Inflammatory macrophage treated with lipopolysaccharide for 1 hour (primary cell): ENCODE data around the gene PWP1.

Experiments used
- DNase-seq, 2 donors: peaks; one replicate each; pipeline ENCODE4 v3.0.0-alpha.2; 2020 to 2022

Gene PWP1

GRCh38 chr12:107685360-107686248 is at the start of gene PWP1:
Gene PWP1, plus strand, starts transcription at chr12:107685799. Its CDS starts 101 bp downstream, at chr12:107685900.
- DNase-seq, result peak; percentile 95 to 99

DNA sequence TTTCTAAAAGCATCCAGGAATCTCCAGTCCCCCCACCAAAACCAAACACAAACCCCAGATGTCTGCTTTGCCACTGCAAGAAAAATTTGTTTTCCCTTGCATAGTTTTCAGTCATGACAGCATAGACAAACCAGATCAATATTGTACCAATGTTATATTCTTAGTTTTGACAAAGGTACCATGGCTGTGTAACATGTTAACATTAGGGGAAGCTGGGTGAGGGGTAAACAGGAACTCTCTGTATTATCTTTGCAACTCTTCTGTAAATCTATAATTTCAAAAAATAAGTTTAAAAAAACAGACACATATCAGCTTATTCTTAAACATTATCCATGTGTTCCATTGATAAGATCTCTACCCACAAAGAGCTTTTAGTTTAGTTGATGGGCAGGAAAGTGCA is 44.4 kb upstream of the PWP1 start:
- no peak for DNase-seq

GRCh38 chr12:107642240-107642639 is 43.4 kb upstream of the PWP1 start:
- no peak for DNase-seq

DNA sequence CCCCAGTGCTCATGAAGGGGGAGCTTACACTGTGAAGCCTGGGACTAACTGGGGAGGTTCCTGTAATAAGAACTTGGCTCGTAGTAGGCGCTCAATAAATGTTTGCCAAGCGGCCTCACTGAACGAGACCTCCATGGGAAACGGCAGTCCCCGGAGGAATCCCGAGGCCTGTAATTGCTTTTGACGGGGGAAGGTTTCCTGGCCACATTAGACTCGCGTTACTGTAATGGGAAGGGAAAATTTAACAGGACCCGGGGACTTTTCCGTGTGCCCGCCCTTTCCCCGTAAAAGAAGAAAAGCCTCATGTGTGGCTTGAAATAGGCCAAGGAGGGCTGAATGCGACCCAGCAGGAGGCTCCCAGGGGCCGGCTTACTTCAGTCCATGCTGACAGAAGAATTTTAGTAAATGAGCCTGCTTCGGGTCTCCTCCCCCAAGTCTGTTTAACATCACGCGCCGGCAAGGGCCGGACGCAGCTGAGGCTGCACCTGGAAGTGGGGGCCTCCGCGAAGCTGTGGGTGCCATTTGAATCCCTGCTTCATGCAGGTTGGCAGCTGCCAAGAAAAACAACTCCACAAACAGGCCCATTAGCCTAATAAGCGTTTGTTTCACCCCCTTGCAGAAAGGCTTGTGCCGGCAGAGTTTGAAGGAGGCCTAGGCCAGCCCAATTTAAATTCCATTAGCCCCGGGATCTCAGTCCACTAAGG is 39.8 kb upstream of the PWP1 start:
- DNase-seq, result no peak

- DNase-seq, result no peak
Measured at GRCh38 chr12:107646436-107646835, 39.2 kb upstream of the PWP1 start.

- no peak for DNase-seq
Measured at GRCh38 chr12:107649661-107650061, 35.9 kb upstream of the PWP1 start.

DNA sequence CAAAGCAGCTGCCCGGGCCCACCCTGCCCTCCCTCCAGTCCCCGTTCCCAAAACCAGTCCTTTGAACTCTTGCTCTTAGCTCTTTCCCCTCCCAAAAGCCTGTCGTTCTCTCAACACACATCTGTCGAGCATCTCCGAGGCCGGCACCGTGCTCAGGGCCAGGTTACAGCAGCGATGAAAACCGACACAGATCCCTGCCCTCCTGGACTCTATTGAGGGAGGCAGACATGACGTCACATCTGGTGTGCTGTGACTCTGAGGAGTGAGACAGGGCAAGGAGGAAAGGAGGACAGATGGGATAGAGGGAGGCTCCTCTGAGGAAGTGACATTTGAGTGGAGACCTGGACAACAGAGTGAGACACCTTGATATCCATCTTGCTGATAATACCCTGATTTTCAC is 34.6 kb upstream of the PWP1 start:
- no peak for DNase-seq

GRCh38 chr12:107651571-107652449 is 33.8 kb upstream of the PWP1 start:
- no peak for DNase-seq

GRCh38 chr12:107653519-107653918 is 32.1 kb upstream of the PWP1 start:
- no peak for DNase-seq

DNA sequence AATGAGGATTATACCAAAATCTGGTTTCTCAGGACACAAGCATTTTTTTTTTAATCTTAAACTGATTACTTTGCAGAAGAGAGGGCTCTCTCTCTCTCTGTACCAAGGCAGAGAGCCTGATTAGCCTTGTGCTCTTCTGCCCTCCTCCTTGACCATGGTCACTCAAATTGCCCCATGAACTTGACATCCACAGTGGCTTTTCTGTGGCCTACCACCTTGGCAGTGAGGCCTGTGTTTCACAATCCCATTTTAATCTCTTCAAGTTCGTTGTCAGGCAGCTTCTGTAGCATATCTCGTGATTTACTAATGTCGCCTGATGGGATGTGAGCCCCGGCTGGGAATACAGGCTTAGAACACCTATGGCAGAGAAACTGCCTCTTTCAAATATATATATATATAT is 30.7 kb upstream of the PWP1 start:
- DNase-seq, result no peak

GRCh38 chr12:107655281-107656065 is 30.1 kb upstream of the PWP1 start:
- DNase-seq, result no peak

- DNase-seq, result no peak
Measured at GRCh38 chr12:107656302-107656701, 29.3 kb upstream of the PWP1 start.

DNA sequence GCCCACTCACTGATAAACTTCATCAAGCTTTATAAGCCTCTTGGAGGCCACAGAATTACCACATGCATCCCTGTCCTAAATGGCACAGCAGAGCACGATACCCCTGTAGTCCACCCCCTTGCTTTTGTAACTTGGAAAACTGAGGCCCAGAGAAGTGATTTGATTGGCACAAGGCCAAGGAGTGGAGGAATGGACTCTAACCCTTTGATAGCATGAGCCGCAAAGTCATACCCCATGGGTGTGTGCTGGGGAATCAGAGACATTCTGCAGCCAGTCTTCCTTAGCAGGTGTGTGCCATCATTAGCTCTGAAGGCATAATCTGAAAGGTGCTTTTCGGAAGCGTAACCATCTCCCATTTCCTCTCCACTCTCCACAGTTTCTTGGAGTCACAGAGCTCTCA is 28.5 kb upstream of the PWP1 start:
- no peak for DNase-seq

GRCh38 chr12:107657621-107658020 is 28.0 kb upstream of the PWP1 start:
- no peak for DNase-seq

GRCh38 chr12:107660235-107660634 is 25.4 kb upstream of the PWP1 start:
- DNase-seq, result peak; percentile 34 to 59

DNA sequence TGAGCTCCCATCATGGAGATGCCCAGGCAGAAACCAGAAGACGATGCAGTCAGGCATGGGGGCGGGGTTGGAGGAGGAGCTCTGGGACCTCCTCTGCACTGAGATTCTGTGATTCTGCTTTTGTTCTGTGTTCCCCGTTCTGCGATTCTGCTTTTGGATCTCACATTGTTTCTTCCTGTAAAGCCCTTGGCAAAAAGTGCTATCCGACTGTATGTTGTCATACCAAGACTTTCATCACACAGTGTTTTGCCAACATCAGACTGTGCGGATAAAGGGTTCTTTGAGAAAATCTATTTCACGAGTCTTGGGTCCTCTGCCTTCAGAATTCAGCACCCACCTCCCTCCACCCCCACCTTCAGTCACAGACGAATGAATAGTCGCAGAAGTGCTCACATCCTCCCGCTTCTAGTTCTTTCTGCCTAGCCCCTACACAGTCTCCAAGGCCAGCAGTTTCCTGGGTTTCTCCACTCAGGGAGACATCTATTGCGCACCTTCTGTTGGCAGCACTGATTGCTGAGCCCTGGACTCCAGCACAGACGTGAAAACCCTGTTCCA is 24.7 kb upstream of the PWP1 start:
- peak; percentile 33 to 40 for DNase-seq

- DNase-seq, result peak; percentile 33 to 34
Measured at GRCh38 chr12:107661830-107662229, 23.8 kb upstream of the PWP1 start.

GRCh38 chr12:107662484-107662883 is 23.1 kb upstream of the PWP1 start:
- peak; percentile 38 to 41 for DNase-seq

DNA sequence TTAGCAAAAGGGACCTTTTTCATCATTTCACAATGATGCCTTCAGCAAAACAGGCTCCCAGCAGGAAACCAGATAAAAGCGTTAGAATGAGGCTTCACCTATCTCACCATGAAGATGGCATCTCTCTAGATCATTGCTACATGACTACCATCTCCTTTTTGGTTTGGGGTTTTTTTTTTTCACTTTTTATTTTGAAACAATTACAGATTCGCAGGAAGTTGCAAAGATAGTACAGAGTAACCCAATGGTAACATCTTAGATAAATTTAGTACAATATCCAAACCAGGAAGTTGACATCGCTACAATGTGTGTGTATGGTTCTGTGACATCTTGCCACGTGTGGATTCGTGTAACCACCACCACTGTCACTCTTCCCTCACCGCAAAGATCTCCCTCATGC is 22.3 kb upstream of the PWP1 start:
- peak in 1 of 2 donors; percentile 3 for DNase-seq

GRCh38 chr12:107666009-107666408 is 19.6 kb upstream of the PWP1 start:
- DNase-seq, result no peak

DNA sequence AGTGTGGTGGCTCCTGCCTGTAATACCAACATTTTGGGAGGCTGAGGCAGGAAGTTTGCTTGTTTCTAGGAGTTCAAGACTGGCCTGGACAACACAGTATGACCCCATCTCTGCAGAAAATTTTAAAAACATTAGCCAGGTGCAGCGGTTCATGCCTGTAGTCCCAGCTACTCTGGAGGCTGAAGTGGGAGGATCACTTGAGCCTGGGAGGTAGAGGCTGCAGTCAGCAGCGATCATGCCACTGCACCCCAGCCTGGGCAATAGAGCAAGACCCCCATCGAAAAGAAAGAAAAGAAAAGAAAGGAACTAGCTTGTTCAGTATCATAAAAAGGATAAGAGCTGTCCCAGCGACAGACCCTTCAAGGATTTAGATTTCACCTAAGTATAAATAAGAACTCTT is 18.1 kb upstream of the PWP1 start:
- no peak for DNase-seq
